ENCODE results near the gene TCHHL1. TPM values are rescaled to one million over a fixed set of nuclear protein-coding genes. Genes with fewer than 3 reads are reported as not detected.

TCHHL1 gene
- total RNA-seq, 1 experiment from 2014 or later: not detected

DNA sequence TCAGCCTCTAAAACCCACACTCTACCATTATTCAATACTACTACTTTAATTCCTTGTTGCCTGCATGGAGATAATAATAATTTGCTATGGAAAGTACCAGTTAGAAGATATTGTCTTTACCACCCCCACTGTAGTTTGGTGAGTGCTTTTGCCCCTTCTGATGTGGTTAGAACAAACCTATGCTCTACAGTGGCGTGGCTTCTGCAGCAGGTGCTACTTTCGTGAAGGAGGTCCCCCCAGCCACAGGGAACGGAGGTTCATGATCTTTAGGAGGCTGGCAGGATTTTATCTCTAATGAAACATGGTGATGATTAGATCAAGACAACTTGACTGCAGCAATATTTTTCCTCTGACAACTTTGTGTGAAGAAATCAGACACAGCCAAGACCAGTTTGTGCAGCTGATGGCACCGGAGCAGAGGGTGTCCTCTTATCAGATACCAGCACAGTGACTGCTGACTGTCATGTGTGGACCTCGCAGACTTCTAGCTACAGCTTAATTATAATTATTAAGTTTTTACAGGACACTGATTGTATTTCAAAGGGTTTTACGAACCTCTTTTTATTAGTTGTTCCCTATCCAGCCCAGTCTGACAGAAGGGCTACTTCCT lies 37.1 kb upstream of the TCHHL1 start:
- WGBS (ENCODE audit: extremely low coverage, insufficient read length, low lambda C conversion rate): no CpG with 5 or more reads among the region's 6 CpGs
- TF ChIP-seq, protein P1, sequence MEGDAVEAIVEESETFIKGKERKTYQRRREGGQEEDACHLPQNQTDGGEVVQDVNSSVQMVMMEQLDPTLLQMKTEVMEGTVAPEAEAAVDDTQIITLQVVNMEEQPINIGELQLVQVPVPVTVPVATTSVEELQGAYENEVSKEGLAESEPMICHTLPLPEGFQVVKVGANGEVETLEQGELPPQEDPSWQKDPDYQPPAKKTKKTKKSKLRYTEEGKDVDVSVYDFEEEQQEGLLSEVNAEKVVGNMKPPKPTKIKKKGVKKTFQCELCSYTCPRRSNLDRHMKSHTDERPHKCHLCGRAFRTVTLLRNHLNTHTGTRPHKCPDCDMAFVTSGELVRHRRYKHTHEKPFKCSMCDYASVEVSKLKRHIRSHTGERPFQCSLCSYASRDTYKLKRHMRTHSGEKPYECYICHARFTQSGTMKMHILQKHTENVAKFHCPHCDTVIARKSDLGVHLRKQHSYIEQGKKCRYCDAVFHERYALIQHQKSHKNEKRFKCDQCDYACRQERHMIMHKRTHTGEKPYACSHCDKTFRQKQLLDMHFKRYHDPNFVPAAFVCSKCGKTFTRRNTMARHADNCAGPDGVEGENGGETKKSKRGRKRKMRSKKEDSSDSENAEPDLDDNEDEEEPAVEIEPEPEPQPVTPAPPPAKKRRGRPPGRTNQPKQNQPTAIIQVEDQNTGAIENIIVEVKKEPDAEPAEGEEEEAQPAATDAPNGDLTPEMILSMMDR (conservative IDR thresholded peaks at IDR 0.05): no peak

More for the DNA sequence above, 37.1 kb upstream of the TCHHL1 start:
- H3K79me2 ChIP-seq (ENCODE audit: insufficient read depth, low read length): no peaks in the 10 kb centered on the region
- H2BK20ac ChIP-seq (ENCODE audit: low read depth, low read length, poor library complexity, severe bottlenecking): no peak overlapping the region
- no peak overlapping the region for H3K9ac ChIP-seq (ENCODE audit: extremely low read depth, insufficient read length, low read length)
- H2BK120ac ChIP-seq (ENCODE audit: low read depth, low read length, poor library complexity, severe bottlenecking): no peak overlapping the region
- H3K27me3 Mint-ChIP-seq (ENCODE audit: low read depth): peaks cover 3% of the 10 kb centered on the region; the same call in 1 of the 2 replicates
- H3K18ac ChIP-seq (ENCODE audit: insufficient read length, low read depth, low read length): no peak overlapping the region
- no peak for DNase-seq
- no peak overlapping the region for H4K5ac ChIP-seq (ENCODE audit: insufficient read length, low read depth, low read length)
- H3K9me3 ChIP-seq (ENCODE audit: control insufficient read depth, low read depth, low read length): peaks cover 63% of the 10 kb centered on the region
- no peak overlapping the region for H4K91ac ChIP-seq (ENCODE audit: insufficient read length, low read depth, low read length)
- H3K4me3 Mint-ChIP-seq: no peak overlapping the region
- no peaks in the 10 kb centered on the region for H3K79me1 ChIP-seq (ENCODE audit: insufficient read depth, low read depth, low read length, poor library complexity, severe bottlenecking)
- H4K8ac ChIP-seq (replicated peaks; ENCODE audit: insufficient read length, low read depth, low read length): no peak overlapping the region
- no peaks in the 10 kb centered on the region for H3K27me3 ChIP-seq (ENCODE audit: insufficient read depth, low read length)
- H3K36me3 Mint-ChIP-seq (ENCODE audit: insufficient read depth in 1 of 3, low read depth in 3 of 3): peaks cover 2 to 16% (median 3%) of the 10 kb centered on the region in 3 experiments; a peak in 3 of 7 replicates
- no peaks in the 10 kb centered on the region for H3K23me2 ChIP-seq (ENCODE audit: insufficient read length, low read depth, low read length, poor library complexity, severe bottlenecking)
- H3K27ac Mint-ChIP-seq: no peak overlapping the region
- H3T11ph ChIP-seq (ENCODE audit: low read length): no peak overlapping the region
- no peak overlapping the region for H3K23ac ChIP-seq (ENCODE audit: insufficient read length, low read depth, low read length)
- no peak overlapping the region for H3K14ac ChIP-seq (ENCODE audit: insufficient read depth, low read length)
- H2BK5ac ChIP-seq (ENCODE audit: insufficient read length, low read length): no peak overlapping the region
- no peak overlapping the region for H2BK15ac ChIP-seq (ENCODE audit: low read depth, low read length)
- no peak overlapping the region for H2BK12ac ChIP-seq (ENCODE audit: insufficient read length, low read depth, low read length)
- H3K56ac ChIP-seq (ENCODE audit: insufficient read length, low read depth, low read length): no peak overlapping the region
- H3K4me2 ChIP-seq (ENCODE audit: insufficient read depth, insufficient read length, low read length): no peak overlapping the region
- no peaks in the 10 kb centered on the region for H3K4me1 ChIP-seq (ENCODE audit: insufficient read depth, low read length)
- no peak overlapping the region for H2AK5ac ChIP-seq (ENCODE audit: insufficient read length, low read length)
- no peaks in the 10 kb centered on the region for H4K20me1 ChIP-seq (ENCODE audit: control insufficient read depth, insufficient read depth, insufficient read length)
- H3K27ac ChIP-seq (ENCODE audit: insufficient read length, low read depth, low read length): no peak overlapping the region
- H3K4ac ChIP-seq (ENCODE audit: low read depth, low read length): no peak overlapping the region
- H3K4me1 Mint-ChIP-seq: no peaks in the 10 kb centered on the region
- H3K9me3 Mint-ChIP-seq: peaks cover 56 to 95% of the 10 kb centered on the region in 2 experiments
- H2AFZ ChIP-seq (ENCODE audit: low read length): no peak overlapping the region
